ENCODE data around the gene EPS8. TPM values are rescaled to one million over a fixed set of nuclear protein-coding genes. Genes with fewer than 3 reads are reported as not detected.

EPS8 gene
- total RNA-seq, 1 experiment from 2014 or later = 32.0 TPM

DNA sequence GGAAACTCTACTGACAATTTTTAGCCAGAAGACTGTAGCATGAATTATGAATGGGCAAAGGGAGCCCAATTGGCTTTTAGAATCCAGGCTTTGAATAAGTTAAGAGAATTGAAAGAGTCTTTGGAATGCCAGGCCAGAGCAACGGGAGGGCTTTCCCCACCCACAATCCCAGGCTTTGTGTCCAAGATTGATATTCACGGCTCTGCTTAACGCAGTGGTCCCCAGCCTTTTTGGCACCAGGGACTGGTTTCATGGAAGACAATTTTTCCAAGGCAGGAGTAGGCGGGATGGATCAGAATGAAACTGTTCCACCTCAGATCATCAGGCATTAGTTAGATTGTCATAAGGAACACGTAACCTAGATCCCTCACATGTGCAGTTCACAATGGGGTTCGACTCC lies 79.6 kb downstream of the EPS8 start:
- TF ChIP-seq SIN3A (IDR thresholded peaks at IDR 0.05; ENCODE audit: borderline replicate concordance, insufficient read depth, low read depth, low read length) (no peak), POLR2AphosphoS5 (IDR thresholded peaks at IDR 0.05; ENCODE audit: low read depth, low read length) (no peak), REST (IDR thresholded peaks at IDR 0.05; ENCODE audit: insufficient read depth in 1 of 2, low read depth in 2 of 2, low read length in 1 of 2) (no peak)
- TF ChIP-seq, protein P1, sequence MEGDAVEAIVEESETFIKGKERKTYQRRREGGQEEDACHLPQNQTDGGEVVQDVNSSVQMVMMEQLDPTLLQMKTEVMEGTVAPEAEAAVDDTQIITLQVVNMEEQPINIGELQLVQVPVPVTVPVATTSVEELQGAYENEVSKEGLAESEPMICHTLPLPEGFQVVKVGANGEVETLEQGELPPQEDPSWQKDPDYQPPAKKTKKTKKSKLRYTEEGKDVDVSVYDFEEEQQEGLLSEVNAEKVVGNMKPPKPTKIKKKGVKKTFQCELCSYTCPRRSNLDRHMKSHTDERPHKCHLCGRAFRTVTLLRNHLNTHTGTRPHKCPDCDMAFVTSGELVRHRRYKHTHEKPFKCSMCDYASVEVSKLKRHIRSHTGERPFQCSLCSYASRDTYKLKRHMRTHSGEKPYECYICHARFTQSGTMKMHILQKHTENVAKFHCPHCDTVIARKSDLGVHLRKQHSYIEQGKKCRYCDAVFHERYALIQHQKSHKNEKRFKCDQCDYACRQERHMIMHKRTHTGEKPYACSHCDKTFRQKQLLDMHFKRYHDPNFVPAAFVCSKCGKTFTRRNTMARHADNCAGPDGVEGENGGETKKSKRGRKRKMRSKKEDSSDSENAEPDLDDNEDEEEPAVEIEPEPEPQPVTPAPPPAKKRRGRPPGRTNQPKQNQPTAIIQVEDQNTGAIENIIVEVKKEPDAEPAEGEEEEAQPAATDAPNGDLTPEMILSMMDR (IDR thresholded peaks at IDR 0.05) = no peak
- no TSS peak for BruUV-seq (replicated peaks)
- intact Hi-C loops (cut with micrococcal nuclease; ENCODE audit: unreplicated experiment) = no loop called here

GRCh38 chr12:15708396-15709076 lies 80.7 kb downstream of the EPS8 start:
- Histone ChIP-seq H3K9me3 (ENCODE audit: control insufficient read depth, insufficient read depth, low read depth, low read length) (no peaks in the 10 kb centered on the region), H3K27ac (ENCODE audit: low read length) (no peak overlapping the region), H3K4me1 (ENCODE audit: control insufficient read depth, insufficient read depth, low read length) (peaks cover 9% of the 10 kb centered on the region), H3K4me3 (ENCODE audit: low read depth in 2 of 2, low read length in 2 of 2) (no peak overlapping the region), H3K36me3 (ENCODE audit: control insufficient read depth, insufficient read depth, low read length) (no peaks in the 10 kb centered on the region), H3K27me3 (ENCODE audit: control insufficient read depth, insufficient read depth, low read length) (no peaks in the 10 kb centered on the region)
- intact Hi-C loops (cut with micrococcal nuclease; ENCODE audit: unreplicated experiment) (no loop called here), in situ Hi-C loops (cut with HindIII; ENCODE audit: low pct_unique_long_range_greater_than_20kb, low sequenced_read_pairs) (no loop called here)
- DNase-seq (ENCODE audit: low read depth, low spot score) (no peak), ATAC-seq (no peak)
- BruUV-seq (replicated peaks) = no TSS peak
- CTCF ChIA-PET = no interaction called here
- POLR2A ChIA-PET = no interaction called here
- no peak for TF ChIP-seq TCF7L2 (IDR thresholded peaks at IDR 0.05; ENCODE audit: low read depth, low read length)
- no peak for TF ChIP-seq POLR2AphosphoS5 (IDR thresholded peaks at IDR 0.05; ENCODE audit: low read depth, low read length)
- TF ChIP-seq REST (IDR thresholded peaks at IDR 0.05; ENCODE audit: insufficient read depth in 1 of 2, low read depth in 2 of 2, low read length in 1 of 2) = no peak
- TF ChIP-seq SIN3A (IDR thresholded peaks at IDR 0.05; ENCODE audit: borderline replicate concordance, insufficient read depth, low read depth, low read length) = no peak
- TF ChIP-seq, protein P1 (IDR thresholded peaks at IDR 0.05) = no peak

More for the DNA sequence above, 79.6 kb downstream of the EPS8 start:
- no peak for ATAC-seq
- H3K4me1 ChIP-seq (ENCODE audit: control insufficient read depth, insufficient read depth, low read length) = peaks cover 9% of the 10 kb centered on the region
- H3K27ac ChIP-seq (ENCODE audit: low read length) = no peak overlapping the region
- no peaks in the 10 kb centered on the region for H3K9me3 ChIP-seq (ENCODE audit: control insufficient read depth, insufficient read depth, low read depth, low read length)
- DNase-seq (ENCODE audit: low read depth, low spot score) = no peak
- CTCF ChIA-PET = no interaction called here
- in situ Hi-C loops (cut with HindIII; ENCODE audit: low pct_unique_long_range_greater_than_20kb, low sequenced_read_pairs) = no loop called here
- POLR2A ChIA-PET = interaction anchor here (0.7 kb wide), 1 partner anchor 10 kb away, joined by 4 read pairs; no protein-coding TSS in a partner anchor
- H3K36me3 ChIP-seq (ENCODE audit: control insufficient read depth, insufficient read depth, low read length) = no peaks in the 10 kb centered on the region
- no peak overlapping the region for H3K4me3 ChIP-seq (ENCODE audit: low read depth in 2 of 2, low read length in 2 of 2)
- no peaks in the 10 kb centered on the region for H3K27me3 ChIP-seq (ENCODE audit: control insufficient read depth, insufficient read depth, low read length)
